K562 (cell line): ENCODE results near the gene HES3. TPM values are rescaled to one million over a fixed set of nuclear protein-coding genes. Genes with fewer than 3 reads are reported as not detected.

ENCODE experiments used
- CBFB ChIP-seq: sonication (generic); formaldehyde crosslinking; IDR thresholded peaks from 2 replicates; pipeline ENCODE4 v1.4.0; 2020; ENCODE audit warnings: mild to moderate bottlenecking, missing genetic modification reagents
- CLOCK ChIP-seq: fragments of 250-450 bp; sonication (Bioruptor Pico); IDR thresholded peaks from 2 replicates; pipeline ENCODE4 v1.4.0; 2020; ENCODE audit warnings: mild to moderate bottlenecking, moderate library complexity, borderline replicate concordance
- POLR2G ChIP-seq: fragments of 200-400 bp; formaldehyde crosslinking; IDR thresholded peaks from 2 replicates; pipeline ENCODE4 v1.6.1; 2017; ENCODE audit warnings: low read depth, mild to moderate bottlenecking, antibody characterized with exemption, low read length, moderate library complexity
- SAFB ChIP-seq: fragments of 200-400 bp; formaldehyde crosslinking; IDR thresholded peaks from 2 replicates; pipeline ENCODE4 v1.6.1; 2017; ENCODE audit warnings: low read depth, low read length, borderline replicate concordance
- WHSC1 ChIP-seq: IDR thresholded peaks from one replicate; pipeline ENCODE4 v1.6.1; 2012; ENCODE audit warnings: low read length, control low read depth, inconsistent platforms
- ZBTB40 ChIP-seq, 2 experiments: fragments of 450-650 bp in 1 of 2; sonication (generic) in 1 of 2; formaldehyde crosslinking in 1 of 2; IDR thresholded peaks; 2 replicates each; pipeline versions ENCODE4 v1.7.1 to v1.9.0; 2016 to 2022; ENCODE audit warnings: inconsistent platforms in 1 of 2, mild to moderate bottlenecking in 1 of 2, missing genetic modification reagents in 1 of 2
- ZNF12 ChIP-seq: sonication (generic); formaldehyde crosslinking; IDR thresholded peaks from 2 replicates; pipeline ENCODE4 v1.4.0; 2020; ENCODE audit warnings: mild to moderate bottlenecking, missing genetic modification reagents
- ZNF316 ChIP-seq: fragments of 450-650 bp; IDR thresholded peaks from 2 replicates; pipeline ENCODE4 v1.6.1; 2016
- polyA plus RNA-seq, 8 experiments: library from polyadenylated mRNA; depleted of rRNA in 4 of 8; stranded (reverse) in 5 of 8; unstranded in 3 of 8; fragments of >200 nt; fragmentation: Nextera tagmentation in 2 of 8; fragmentation: Illumina TruSeq in 1 of 8; extraction: Ambion mirVana in 2 of 8; extraction: Trizol in 1 of 8; gene quantifications; 2 replicates each; pipeline versions ENCODE4 v1.2.1 to v1.2.3, GENCODE V29; 2011 to 2014; ENCODE audit warnings: inconsistent platforms in 1 of 8, missing spikeins in 1 of 8
- total RNA-seq, 7 experiments: library from RNA; depleted of rRNA in 6 of 7; stranded (reverse); fragments of >200 nt in 6 of 7; fragmentation: Illumina TruSeq in 2 of 7; extraction: Trizol in 2 of 7; gene quantifications; 2 replicates each; pipeline versions ENCODE4 v1.2.1 to v1.2.3, GENCODE V29; 2011 to 2021; ENCODE audit warnings: low replicate concordance in 1 of 7

The HES3 gene
- total and polyA plus RNA-seq, 9 of the 15 experiments (the other 6 are each of a cell fraction or from before 2014, with no cell fraction given), result not detected

GRCh38 chr1:6281511-6282402, 37.8 kb downstream of the HES3 start (continued):
- TF ChIP-seq ZBTB40 (IDR thresholded peaks at IDR 0.05), result no peak
- TF ChIP-seq ZBTB40 (CRISPR knock-in tag; IDR thresholded peaks at IDR 0.05), result no peak
- no peak for TF ChIP-seq ZNF12 (CRISPR knock-in tag)
- no peak for TF ChIP-seq WHSC1
- no peak for TF ChIP-seq POLR2G
- no peak for TF ChIP-seq SAFB
- TF ChIP-seq CBFB (CRISPR knock-in tag), result no peak
- no peak for TF ChIP-seq CLOCK (CRISPR knock-in tag)
- TF ChIP-seq ZNF316, result no peak
